GM12873 (cell line): ENCODE measurements around the gene ACTL8.

Source experiments
- TF ChIP-seq, protein P1 (sequence below): IDR thresholded peaks from 2 replicates; pipeline ENCODE4 v1.5.1; 2012; ENCODE audit warnings: low read depth, mild to moderate bottlenecking, moderate library complexity, low read length, control low read depth; ENCODE audit not compliant: insufficient read depth; ENCODE audit errors: missing control alignments

Gene ACTL8

DNA sequence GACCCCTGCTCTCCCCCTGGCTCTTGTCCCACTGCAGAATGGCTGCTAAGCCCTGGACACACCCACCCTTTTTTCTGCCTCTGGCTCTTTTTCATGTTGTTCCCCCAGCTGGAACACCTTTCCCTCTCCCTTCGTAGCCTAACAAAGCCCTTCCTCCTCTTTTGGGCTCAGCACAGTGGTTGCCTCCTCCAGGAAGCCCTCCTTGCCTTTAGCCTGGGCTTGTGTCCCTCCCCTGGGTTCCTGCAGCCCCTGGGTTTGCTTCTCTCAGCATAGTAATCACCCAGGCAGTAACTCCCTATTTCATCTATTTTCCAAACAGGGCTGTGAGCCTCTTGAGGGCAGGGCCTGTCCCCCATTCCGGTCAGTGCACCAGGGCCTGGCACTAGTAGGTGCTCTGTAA lies 19.8 kb upstream of the ACTL8 start:
- TF ChIP-seq, protein P1, sequence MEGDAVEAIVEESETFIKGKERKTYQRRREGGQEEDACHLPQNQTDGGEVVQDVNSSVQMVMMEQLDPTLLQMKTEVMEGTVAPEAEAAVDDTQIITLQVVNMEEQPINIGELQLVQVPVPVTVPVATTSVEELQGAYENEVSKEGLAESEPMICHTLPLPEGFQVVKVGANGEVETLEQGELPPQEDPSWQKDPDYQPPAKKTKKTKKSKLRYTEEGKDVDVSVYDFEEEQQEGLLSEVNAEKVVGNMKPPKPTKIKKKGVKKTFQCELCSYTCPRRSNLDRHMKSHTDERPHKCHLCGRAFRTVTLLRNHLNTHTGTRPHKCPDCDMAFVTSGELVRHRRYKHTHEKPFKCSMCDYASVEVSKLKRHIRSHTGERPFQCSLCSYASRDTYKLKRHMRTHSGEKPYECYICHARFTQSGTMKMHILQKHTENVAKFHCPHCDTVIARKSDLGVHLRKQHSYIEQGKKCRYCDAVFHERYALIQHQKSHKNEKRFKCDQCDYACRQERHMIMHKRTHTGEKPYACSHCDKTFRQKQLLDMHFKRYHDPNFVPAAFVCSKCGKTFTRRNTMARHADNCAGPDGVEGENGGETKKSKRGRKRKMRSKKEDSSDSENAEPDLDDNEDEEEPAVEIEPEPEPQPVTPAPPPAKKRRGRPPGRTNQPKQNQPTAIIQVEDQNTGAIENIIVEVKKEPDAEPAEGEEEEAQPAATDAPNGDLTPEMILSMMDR, result no peak

DNA sequence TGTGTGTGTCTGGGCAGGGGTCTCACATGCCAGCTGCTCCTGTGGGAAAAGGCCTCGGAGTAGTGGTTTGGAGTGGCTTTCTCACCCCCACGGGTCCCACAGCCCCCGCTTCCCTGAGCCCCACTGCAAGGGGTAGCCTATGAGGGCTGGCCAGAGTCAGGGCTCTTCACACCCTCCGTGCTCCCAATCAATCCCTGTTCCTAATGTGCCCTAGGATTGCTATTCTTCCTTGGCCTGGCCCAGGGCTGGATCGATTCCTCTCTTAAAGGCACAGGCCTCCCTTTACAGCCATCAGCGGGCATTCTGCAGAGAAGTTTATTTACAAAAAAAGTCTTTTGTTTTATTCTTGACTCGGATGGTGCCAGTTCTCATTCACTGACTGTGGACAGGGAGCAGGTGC lies 19.3 kb upstream of the ACTL8 start:
- TF ChIP-seq, protein P1, result no peak

DNA sequence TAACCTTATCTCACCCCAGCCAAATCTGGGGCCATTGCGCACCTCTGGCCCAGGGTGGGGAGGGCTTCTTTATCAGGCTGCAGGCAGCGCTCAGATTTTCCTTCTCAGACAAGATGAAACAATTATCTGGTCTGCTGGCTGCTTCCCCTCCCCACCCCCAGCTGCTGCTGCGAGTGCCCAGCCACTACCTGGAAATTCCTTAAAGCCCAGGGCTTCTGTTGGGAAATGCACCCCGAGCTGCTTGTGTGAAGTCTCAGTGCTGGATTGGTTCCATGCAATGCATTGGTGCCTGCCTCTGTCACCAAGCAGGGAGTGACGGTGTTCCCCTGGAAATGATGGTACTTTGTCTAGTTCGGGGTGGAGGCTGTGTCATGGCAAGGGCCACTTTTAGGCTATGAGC lies 18.5 kb upstream of the ACTL8 start:
- TF ChIP-seq, protein P1, result no peak

DNA sequence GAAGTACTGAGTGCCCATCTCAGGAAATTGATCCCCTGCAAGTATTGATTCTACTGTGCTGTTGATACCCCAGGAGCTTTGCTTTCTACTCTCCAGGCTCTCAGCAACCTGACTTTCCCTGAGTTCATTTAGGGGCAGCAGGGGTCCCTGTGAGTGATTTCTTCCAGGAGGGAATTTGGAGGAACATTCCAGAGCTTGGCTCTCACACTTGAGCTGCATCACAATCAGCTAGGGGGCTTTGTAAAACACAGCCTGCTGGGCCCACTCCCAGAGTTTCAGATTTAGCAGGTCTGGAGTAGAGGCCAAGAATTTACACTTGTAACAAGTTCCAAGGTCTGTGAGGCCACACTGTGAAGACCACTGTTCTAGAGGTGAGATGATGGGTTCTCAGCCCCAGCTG lies 16.1 kb upstream of the ACTL8 start:
- TF ChIP-seq, protein P1, result no peak

DNA sequence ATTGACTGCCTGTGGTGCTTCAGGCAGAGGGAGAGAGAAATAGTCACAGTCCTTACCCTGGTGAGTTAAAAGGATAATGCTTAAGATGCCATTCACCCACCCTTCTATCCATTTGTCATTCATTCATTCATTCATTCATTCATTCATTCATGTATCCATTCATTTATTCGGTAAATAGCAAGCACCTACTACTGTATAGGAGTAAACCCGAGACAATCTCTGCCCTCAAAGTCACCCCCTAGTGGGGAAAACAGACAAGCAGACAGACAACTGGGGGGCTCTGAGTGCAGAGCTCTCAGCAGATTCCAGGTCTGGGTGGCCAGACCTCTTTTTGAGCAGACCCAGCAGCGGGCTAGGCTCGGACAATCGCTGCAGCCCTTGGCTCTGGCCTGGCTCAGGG lies 14.1 kb upstream of the ACTL8 start:
- TF ChIP-seq, protein P1, result no peak

DNA sequence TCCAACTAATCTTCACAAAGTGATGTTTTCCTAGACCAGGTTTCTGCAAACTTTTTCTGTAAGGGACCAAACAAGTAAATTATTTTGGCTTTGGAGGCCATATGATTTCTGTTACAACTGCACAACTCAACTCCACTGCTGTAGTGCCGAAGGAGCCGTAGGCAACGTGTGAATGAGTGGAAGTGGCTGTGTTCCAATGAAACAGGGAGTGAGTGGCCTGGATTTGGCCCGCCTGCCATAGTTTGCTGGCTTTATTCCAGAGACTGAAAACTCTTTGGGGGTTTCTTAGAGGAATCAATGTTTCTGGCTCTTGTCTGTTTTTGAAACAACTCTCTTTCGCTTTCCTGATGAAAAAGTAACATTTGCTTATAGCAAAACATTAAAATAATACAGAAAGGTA lies 12.6 kb upstream of the ACTL8 start:
- TF ChIP-seq, protein P1, result no peak

DNA sequence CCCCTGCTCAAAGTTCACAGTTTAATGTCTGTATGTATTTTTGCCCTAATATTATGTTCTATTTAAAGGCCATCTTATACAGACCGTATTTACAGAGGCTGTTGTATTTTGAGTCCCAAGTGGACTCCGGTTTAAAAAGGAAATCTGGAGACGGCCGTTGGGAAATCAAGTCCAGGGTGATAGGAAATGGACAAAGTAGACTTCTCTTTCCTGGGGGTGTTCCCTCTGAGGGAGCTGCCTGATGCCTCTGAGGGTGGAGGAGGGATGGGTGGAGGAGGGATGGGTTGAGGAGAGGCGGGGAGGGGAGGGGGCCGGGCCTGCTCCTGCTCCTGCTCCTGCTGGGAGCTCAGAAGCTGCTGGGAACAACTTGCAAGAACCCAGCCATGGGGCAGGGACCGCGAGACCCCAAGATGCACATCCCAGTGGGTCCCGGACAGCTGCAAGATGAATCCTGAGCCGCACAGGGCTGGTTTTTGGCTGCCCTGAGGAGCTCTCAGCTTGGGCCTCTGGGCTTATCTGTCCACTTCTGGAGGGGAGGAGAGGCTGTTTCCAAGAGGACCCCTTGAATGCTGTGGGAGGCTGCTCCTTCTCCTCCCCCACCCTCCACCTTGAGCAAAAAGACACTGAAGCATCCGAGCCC lies 12.0 kb upstream of the ACTL8 start:
- TF ChIP-seq, protein P1, result no peak

DNA sequence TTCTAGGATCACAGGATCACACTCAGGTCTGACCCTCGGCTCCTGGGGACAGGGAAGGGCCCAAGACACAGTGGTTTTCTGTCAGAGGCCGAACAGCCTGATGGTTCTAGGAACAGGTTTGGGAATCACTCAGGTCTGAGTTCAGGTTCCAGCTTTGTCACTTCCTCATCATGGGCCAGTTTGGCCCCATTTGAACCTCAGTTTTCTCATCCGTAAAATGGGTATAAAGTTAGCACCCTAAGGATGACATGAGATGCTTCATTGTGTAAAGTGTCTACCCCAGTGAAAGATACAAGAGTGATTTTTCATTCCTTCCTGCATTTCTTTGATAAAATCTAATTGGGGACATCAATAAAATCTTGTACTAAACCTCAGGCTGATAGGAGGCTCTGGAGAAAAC lies 11.2 kb upstream of the ACTL8 start:
- TF ChIP-seq, protein P1, result no peak
